B cell (primary cell): ENCODE measurements around the gene FUCA2.

Experiments used
- CTCF ChIP-seq: fragments of 200-600 bp; IDR thresholded peaks from one replicate; pipeline ENCODE4 v1.8.0; 2022; ENCODE audit warnings: antibody characterized with exemption, mild to moderate bottlenecking
- EZH2 ChIP-seq: IDR thresholded peaks from 2 replicates; pipeline ENCODE4 v1.6.1; 2012; ENCODE audit warnings: borderline replicate concordance, low read depth, mild to moderate bottlenecking, moderate library complexity, low read length; ENCODE audit not compliant: insufficient read depth, poor library complexity, severe bottlenecking

- no peak for TF ChIP-seq CTCF
- no peak for TF ChIP-seq EZH2
These were observed 61.6 kb downstream of the FUCA2 start for GRCh38 chr6:143449714-143450452.
